Activated naive CD8-positive, alpha-beta T cell treated with anti-CD3 and anti-CD28 coated beads for 36 hours (primary cell): ENCODE results near the gene FRK. TPM values are rescaled to one million over a fixed set of nuclear protein-coding genes. Genes with fewer than 3 reads are reported as not detected.

Experiments used
- DNase-seq: peaks from one replicate; pipeline ENCODE4 v3.0.0; 2021
- H3K27ac Mint-ChIP-seq: one replicate; pipeline ENCODE4 v1.8.0; 2022; ENCODE audit warnings: mild to moderate bottlenecking, moderate library complexity, mixed read lengths
- H3K27me3 Mint-ChIP-seq: one replicate; pipeline ENCODE4 v1.8.0; 2022; ENCODE audit warnings: mild to moderate bottlenecking, mixed read lengths
- H3K36me3 Mint-ChIP-seq: one replicate; pipeline ENCODE4 v1.8.0; 2021; ENCODE audit warnings: mild to moderate bottlenecking, mixed read lengths
- H3K4me1 Mint-ChIP-seq: one replicate; pipeline ENCODE4 v1.8.0; 2021; ENCODE audit warnings: mixed read lengths
- H3K4me3 Mint-ChIP-seq: one replicate; pipeline ENCODE4 v1.8.0; 2022; ENCODE audit warnings: mild to moderate bottlenecking, moderate library complexity, mixed read lengths
- H3K9me3 Mint-ChIP-seq: one replicate; pipeline ENCODE4 v1.8.0; 2022; ENCODE audit warnings: mixed read lengths
- total RNA-seq, 2 experiments: library from RNA; stranded (reverse); gene quantifications; one replicate each; pipeline ENCODE4 v1.2.3, GENCODE V29; 2021

FRK gene
- total RNA-seq, 2 experiments from 2014 or later = 0.06 to 0.08 TPM

DNA sequence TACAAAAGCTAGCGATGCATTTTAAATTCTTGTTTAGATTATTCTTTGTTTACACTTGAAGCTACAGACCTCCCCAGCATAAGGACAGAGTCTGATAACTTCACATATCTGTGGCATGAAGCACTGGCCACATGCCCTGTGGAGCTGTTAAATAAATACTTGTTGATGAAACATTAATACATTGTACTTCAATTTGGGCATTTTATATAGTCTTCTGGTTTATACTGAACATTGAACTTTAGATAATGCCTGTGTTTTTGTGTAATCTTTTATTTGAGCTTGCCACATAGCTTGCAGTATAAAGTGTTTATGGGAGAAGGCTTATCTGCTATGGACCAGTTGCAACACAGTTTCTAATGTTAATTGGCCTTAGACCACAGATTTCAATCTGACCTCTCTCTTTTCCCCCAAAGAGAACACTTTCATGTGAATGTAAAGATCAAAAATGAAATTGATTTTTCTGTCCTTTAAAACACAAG lies 48.2 kb downstream of the FRK start:
- no peak overlapping the region for H3K27ac Mint-ChIP-seq
- H3K4me1 Mint-ChIP-seq = peaks cover 17% of the 10 kb centered on the region
- peaks cover 31% of the 10 kb centered on the region for H3K27me3 Mint-ChIP-seq
- H3K36me3 Mint-ChIP-seq = no peaks in the 10 kb centered on the region
- DNase-seq = no peak
- no peaks in the 10 kb centered on the region for H3K9me3 Mint-ChIP-seq
- H3K4me3 Mint-ChIP-seq = no peak overlapping the region

GRCh38 chr6:116011520-116011919 lies 49.2 kb downstream of the FRK start:
- H3K4me3 Mint-ChIP-seq = no peak overlapping the region
- no peaks in the 10 kb centered on the region for H3K36me3 Mint-ChIP-seq
- H3K27ac Mint-ChIP-seq = no peak overlapping the region
- peak; percentile 41 for DNase-seq
- no peaks in the 10 kb centered on the region for H3K9me3 Mint-ChIP-seq
- peaks cover 17% of the 10 kb centered on the region for H3K4me1 Mint-ChIP-seq
- H3K27me3 Mint-ChIP-seq = peaks cover 25% of the 10 kb centered on the region

- Mint-ChIP-seq H3K4me3 (no peak overlapping the region), H3K9me3 (no peaks in the 10 kb centered on the region), H3K4me1 (peaks cover 17% of the 10 kb centered on the region), H3K27ac (no peak overlapping the region), H3K36me3 (no peaks in the 10 kb centered on the region), H3K27me3 (peaks cover 24% of the 10 kb centered on the region)
- peak; percentile 40 for DNase-seq
These were observed 49.8 kb downstream of the FRK start for GRCh38 chr6:116010790-116011401.

DNA sequence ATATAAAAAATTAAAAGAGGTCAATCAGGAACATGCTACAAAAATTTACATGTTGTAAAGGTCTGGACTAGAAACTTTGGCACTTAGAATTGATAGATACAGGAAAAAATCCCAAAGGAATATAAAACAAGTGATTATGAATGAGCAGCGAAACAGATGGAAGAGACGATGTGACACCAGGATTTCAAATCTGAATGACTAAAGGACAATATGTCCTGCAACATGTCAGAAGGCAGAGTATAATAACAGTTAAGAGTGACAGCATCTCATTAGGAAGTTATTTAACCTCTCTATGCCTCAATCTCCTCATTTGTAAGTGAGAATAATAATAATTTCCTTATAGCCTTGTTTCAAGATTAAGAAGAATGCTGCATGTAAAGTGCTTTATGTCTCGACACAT lies 50.3 kb downstream of the FRK start:
- no peak overlapping the region for H3K27ac Mint-ChIP-seq
- no peak overlapping the region for H3K4me3 Mint-ChIP-seq
- no peaks in the 10 kb centered on the region for H3K9me3 Mint-ChIP-seq
- no peaks in the 10 kb centered on the region for H3K36me3 Mint-ChIP-seq
- peaks cover 17% of the 10 kb centered on the region for H3K4me1 Mint-ChIP-seq
- H3K27me3 Mint-ChIP-seq = peaks cover 24% of the 10 kb centered on the region
- DNase-seq = no peak

DNA sequence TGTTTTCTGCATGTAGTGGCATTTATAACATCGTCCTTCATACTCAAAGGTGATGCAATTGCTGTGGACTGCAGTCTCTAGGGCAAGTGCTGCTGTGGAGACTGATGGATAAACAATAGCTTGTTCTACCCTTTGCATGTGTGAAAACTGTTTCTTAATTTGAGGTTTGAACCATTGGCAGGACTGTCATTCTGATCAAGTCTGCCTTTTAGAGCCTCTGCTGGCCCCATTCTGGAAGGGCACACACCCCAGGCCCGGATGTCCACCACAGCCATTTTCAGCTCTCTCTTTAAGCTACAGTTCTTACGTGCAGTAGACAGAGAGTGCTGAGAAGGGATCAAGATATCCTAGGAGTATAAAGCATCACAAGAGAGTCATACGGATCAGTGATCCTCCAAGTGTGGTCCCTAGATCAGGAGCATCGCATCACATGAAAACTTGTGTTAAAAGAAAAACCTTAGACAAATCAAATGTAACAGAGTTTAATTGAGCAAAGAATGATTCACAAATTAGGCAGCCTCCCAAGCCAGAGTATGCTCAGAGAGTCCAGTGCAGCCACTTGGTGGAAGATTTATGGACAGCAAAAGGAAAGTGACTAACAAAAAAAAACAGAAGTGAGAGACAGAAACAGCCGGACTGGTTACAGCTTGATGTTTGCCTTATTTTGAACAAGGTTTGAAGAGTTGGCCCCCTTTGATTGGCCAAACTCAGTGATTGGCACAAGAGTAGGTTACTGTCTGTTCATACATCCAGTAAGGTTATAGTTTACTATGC lies 52.0 kb downstream of the FRK start:
- H3K9me3 Mint-ChIP-seq = no peaks in the 10 kb centered on the region
- H3K27me3 Mint-ChIP-seq = peaks cover 11% of the 10 kb centered on the region
- no peak overlapping the region for H3K27ac Mint-ChIP-seq

GRCh38 chr6:116004841-116005815 lies 55.6 kb downstream of the FRK start:
- Mint-ChIP-seq H3K27ac (no peak overlapping the region), H3K36me3 (no peaks in the 10 kb centered on the region), H3K27me3 (no peaks in the 10 kb centered on the region), H3K9me3 (no peaks in the 10 kb centered on the region), H3K4me1 (peaks cover 5% of the 10 kb centered on the region), H3K4me3 (no peak overlapping the region)
- no peak for DNase-seq

More for the DNA sequence above, 52.0 kb downstream of the FRK start:
- H3K4me3 Mint-ChIP-seq = no peak overlapping the region
- no peak for DNase-seq
- no peaks in the 10 kb centered on the region for H3K36me3 Mint-ChIP-seq
- H3K4me1 Mint-ChIP-seq = peaks cover 17% of the 10 kb centered on the region

- no peak for DNase-seq
- H3K4me3 Mint-ChIP-seq = no peak overlapping the region
- peaks cover 3% of the 10 kb centered on the region for H3K4me1 Mint-ChIP-seq
- no peak overlapping the region for H3K27ac Mint-ChIP-seq
- no peaks in the 10 kb centered on the region for H3K9me3 Mint-ChIP-seq
- H3K27me3 Mint-ChIP-seq = no peaks in the 10 kb centered on the region
- no peaks in the 10 kb centered on the region for H3K36me3 Mint-ChIP-seq
These were observed 57.0 kb downstream of the FRK start for GRCh38 chr6:116003668-116004067.

DNA sequence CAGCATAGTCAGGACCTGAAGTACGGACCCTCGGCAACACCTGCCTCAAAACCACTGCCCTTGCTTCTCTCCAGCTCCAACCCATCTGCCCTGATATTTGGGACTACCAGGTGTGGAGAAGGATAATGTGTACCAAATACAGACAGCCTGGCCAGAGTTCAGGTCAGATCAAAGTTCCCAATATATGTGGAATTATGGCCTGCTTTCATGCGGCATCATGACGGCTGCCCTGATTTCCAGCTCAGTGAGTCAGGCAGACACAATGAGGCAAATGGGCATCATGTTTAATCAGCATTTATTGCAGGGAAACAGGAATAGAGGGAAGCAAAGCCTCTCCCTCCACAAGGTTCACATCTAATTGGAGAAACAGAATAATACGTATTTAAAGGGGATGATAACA lies 57.9 kb downstream of the FRK start:
- DNase-seq = no peak
- Mint-ChIP-seq H3K27me3 (no peaks in the 10 kb centered on the region), H3K4me1 (peaks cover 1% of the 10 kb centered on the region), H3K4me3 (no peak overlapping the region), H3K9me3 (no peaks in the 10 kb centered on the region), H3K36me3 (no peaks in the 10 kb centered on the region), H3K27ac (no peak overlapping the region)

- Mint-ChIP-seq H3K4me3 (no peak overlapping the region), H3K27ac (no peak overlapping the region), H3K9me3 (no peaks in the 10 kb centered on the region), H3K27me3 (peaks cover 9% of the 10 kb centered on the region), H3K4me1 (peaks cover 1% of the 10 kb centered on the region), H3K36me3 (no peaks in the 10 kb centered on the region)
- DNase-seq = no peak
These were observed 61.5 kb downstream of the FRK start for GRCh38 chr6:115999235-115999634.

- peaks cover 9% of the 10 kb centered on the region for H3K27me3 Mint-ChIP-seq
- no peaks in the 10 kb centered on the region for H3K9me3 Mint-ChIP-seq
- no peak overlapping the region for H3K27ac Mint-ChIP-seq
- no peak for DNase-seq
- H3K4me1 Mint-ChIP-seq = no peaks in the 10 kb centered on the region
- no peaks in the 10 kb centered on the region for H3K36me3 Mint-ChIP-seq
- H3K4me3 Mint-ChIP-seq = no peak overlapping the region
These were observed 62.6 kb downstream of the FRK start for GRCh38 chr6:115997990-115998585.

DNA sequence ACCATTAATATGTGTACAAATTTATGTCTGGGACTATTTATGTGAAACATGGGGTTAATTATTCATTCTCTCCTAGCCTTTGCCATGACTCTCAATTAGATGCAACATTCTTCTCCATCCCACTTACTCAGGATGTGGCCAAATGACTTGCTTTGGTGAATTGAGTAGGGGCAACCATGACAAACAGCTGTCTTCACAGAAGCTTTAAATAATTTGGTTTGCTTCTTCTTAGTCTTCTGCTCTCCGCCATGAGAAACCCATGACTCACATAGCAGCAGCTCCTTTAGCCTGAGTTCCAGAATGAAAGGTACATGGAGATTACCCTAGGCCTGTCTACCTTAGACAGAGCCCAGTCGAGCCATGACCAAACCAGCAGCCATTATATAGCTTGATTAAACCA lies 74.7 kb downstream of the FRK start:
- Mint-ChIP-seq H3K27ac (no peak overlapping the region), H3K9me3 (no peaks in the 10 kb centered on the region), H3K27me3 (peaks cover 7% of the 10 kb centered on the region), H3K36me3 (no peaks in the 10 kb centered on the region), H3K4me1 (no peaks in the 10 kb centered on the region), H3K4me3 (no peak overlapping the region)
- DNase-seq = no peak

- H3K27ac Mint-ChIP-seq = no peak overlapping the region
- no peaks in the 10 kb centered on the region for H3K36me3 Mint-ChIP-seq
- no peaks in the 10 kb centered on the region for H3K4me1 Mint-ChIP-seq
- no peak for DNase-seq
- H3K9me3 Mint-ChIP-seq = no peaks in the 10 kb centered on the region
- peaks cover 7% of the 10 kb centered on the region for H3K27me3 Mint-ChIP-seq
- no peak overlapping the region for H3K4me3 Mint-ChIP-seq
These were observed 75.9 kb downstream of the FRK start for GRCh38 chr6:115984809-115985208.

DNA sequence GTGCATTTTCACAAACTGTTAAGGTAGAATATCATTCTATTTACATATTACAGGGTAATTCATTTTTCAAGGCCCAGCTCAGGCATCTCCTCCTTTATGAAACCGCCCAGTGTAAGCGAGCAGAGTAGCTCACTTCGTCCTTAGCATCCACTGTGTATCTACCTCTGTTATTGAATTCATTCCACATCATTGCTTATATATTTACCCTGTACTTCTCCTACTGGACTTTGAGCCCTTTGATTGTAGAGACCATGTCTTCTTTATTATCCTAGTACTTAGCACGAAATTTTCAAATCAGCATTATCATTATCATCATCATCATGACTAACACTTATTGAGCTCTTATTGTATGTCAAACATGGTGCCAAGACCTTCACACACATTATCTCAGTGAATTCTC lies 76.7 kb downstream of the FRK start:
- no peaks in the 10 kb centered on the region for H3K36me3 Mint-ChIP-seq
- DNase-seq = no peak
- H3K4me3 Mint-ChIP-seq = no peak overlapping the region
- H3K4me1 Mint-ChIP-seq = no peaks in the 10 kb centered on the region
- H3K27me3 Mint-ChIP-seq = peaks cover 7% of the 10 kb centered on the region
- no peaks in the 10 kb centered on the region for H3K9me3 Mint-ChIP-seq
- no peak overlapping the region for H3K27ac Mint-ChIP-seq

DNA sequence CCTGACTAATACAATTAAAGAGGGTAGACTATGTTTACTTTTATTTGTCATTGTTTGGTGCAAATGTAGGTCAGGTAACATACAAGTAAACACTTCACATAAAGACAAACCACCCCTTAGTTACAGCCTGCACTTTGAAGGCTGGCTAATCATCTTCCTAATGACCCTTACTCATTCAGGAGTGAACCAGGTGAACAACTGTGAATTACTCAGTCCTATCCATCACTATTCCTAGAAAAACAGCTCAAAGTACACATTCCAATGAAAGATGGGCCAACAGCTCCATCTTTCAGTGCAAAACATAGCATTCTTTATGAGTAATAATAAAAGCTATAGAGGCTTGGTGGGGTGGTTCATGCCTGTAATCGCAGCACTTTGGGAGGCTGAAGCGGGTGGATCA lies 78.2 kb downstream of the FRK start:
- DNase-seq = no peak
- Mint-ChIP-seq H3K4me1 (no peaks in the 10 kb centered on the region), H3K36me3 (no peaks in the 10 kb centered on the region), H3K27me3 (peaks cover 7% of the 10 kb centered on the region), H3K4me3 (no peak overlapping the region), H3K27ac (no peak overlapping the region), H3K9me3 (no peaks in the 10 kb centered on the region)

DNA sequence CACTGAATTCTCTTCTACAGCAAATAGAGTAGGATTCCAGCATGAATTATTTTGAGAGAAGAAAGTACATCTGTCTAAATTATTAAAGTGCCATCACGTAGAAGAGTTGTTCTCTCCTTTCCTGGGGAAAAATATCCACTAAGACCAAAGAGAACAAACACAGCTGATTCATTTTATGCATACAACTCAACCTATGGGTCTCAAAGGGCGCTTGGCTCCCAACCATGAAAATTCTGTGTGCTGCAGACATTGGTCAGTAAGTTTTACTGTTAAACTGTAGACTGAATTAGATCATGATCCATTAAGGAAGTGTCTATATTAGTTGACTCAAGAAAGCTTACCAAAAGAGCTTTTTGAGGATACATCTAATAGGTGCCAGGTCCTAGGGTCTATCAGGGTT lies 83.5 kb downstream of the FRK start:
- H3K4me1 Mint-ChIP-seq = no peaks in the 10 kb centered on the region
- no peaks in the 10 kb centered on the region for H3K27me3 Mint-ChIP-seq
- H3K36me3 Mint-ChIP-seq = no peaks in the 10 kb centered on the region
- H3K9me3 Mint-ChIP-seq = no peaks in the 10 kb centered on the region
- DNase-seq = no peak
- no peak overlapping the region for H3K4me3 Mint-ChIP-seq
- no peak overlapping the region for H3K27ac Mint-ChIP-seq
